Liver (tissue), 3 donors: Measurements from ENCODE around the gene CCDC187.

Source experiments
- EGR1 ChIP-seq, 2 donors: IDR thresholded peaks; 2 replicates each; pipeline ENCODE4 v1.6.1; 2016 to 2018; ENCODE audit warnings: antibody characterized with exemption in 2 of 2, low read depth in 2 of 2
- JUND ChIP-seq, 2 donors: IDR thresholded peaks; 2 replicates each; pipeline ENCODE4 v1.6.1; 2016; ENCODE audit warnings: antibody characterized with exemption in 2 of 2
- TAF1 ChIP-seq: conservative IDR thresholded peaks from 2 replicates; pipeline ENCODE4 v1.6.1; 2016; ENCODE audit warnings: antibody characterized with exemption, mild to moderate bottlenecking
- YY1 ChIP-seq: IDR thresholded peaks from 2 replicates; pipeline ENCODE4 v1.6.1; 2016; ENCODE audit warnings: antibody characterized with exemption, mild to moderate bottlenecking
- TF ChIP-seq, protein P1 (sequence below): fragments of 150-350 bp; IDR thresholded peaks from 2 replicates; pipeline ENCODE4 v1.5.1; 2017; ENCODE audit warnings: improper control_type of control experiment, low read depth, low read length; ENCODE audit not compliant: missing input control
- TF ChIP-seq, protein P2 (sequence below): IDR thresholded peaks from 2 replicates; pipeline ENCODE4 v1.6.1; 2016; ENCODE audit warnings: antibody characterized with exemption, mild to moderate bottlenecking
- donor health status: healthy.
- donor health status: healthy.

DNA sequence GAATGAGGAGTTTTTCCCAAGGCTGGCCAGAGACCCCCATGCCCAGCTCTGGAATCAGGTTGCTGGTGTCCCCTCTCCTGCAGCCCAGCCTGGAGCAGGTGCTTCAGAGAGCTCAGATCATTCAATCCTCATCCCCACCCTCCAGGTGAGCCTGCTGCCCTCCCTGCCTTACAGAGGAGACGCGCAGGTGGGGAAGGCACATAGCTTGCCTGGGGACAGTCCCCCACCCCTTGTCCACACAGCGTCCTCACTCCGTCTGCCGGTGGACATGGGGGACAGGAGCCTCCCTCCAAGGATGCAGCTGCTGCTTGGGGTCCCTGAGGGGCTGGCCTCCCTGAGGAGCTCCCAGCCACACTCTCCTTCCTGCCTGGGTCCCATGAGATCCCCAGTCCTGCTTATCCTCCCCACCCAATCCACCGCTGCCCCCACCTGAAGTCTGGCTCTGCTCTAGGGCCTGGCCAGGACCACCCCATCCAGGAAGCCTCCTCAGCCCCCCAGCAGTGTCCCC lies 41.2 kb downstream of the CCDC187 start:
- TF ChIP-seq EGR1 (IDR thresholded peaks at IDR 0.05; ENCODE audit: low read depth in 2 of 2) (no peak), JUND (IDR thresholded peaks at IDR 0.05) (no peak), TAF1 (no peak), YY1 (no peak)
- TF ChIP-seq, protein P1, sequence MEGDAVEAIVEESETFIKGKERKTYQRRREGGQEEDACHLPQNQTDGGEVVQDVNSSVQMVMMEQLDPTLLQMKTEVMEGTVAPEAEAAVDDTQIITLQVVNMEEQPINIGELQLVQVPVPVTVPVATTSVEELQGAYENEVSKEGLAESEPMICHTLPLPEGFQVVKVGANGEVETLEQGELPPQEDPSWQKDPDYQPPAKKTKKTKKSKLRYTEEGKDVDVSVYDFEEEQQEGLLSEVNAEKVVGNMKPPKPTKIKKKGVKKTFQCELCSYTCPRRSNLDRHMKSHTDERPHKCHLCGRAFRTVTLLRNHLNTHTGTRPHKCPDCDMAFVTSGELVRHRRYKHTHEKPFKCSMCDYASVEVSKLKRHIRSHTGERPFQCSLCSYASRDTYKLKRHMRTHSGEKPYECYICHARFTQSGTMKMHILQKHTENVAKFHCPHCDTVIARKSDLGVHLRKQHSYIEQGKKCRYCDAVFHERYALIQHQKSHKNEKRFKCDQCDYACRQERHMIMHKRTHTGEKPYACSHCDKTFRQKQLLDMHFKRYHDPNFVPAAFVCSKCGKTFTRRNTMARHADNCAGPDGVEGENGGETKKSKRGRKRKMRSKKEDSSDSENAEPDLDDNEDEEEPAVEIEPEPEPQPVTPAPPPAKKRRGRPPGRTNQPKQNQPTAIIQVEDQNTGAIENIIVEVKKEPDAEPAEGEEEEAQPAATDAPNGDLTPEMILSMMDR, result no peak
- TF ChIP-seq, protein P2, sequence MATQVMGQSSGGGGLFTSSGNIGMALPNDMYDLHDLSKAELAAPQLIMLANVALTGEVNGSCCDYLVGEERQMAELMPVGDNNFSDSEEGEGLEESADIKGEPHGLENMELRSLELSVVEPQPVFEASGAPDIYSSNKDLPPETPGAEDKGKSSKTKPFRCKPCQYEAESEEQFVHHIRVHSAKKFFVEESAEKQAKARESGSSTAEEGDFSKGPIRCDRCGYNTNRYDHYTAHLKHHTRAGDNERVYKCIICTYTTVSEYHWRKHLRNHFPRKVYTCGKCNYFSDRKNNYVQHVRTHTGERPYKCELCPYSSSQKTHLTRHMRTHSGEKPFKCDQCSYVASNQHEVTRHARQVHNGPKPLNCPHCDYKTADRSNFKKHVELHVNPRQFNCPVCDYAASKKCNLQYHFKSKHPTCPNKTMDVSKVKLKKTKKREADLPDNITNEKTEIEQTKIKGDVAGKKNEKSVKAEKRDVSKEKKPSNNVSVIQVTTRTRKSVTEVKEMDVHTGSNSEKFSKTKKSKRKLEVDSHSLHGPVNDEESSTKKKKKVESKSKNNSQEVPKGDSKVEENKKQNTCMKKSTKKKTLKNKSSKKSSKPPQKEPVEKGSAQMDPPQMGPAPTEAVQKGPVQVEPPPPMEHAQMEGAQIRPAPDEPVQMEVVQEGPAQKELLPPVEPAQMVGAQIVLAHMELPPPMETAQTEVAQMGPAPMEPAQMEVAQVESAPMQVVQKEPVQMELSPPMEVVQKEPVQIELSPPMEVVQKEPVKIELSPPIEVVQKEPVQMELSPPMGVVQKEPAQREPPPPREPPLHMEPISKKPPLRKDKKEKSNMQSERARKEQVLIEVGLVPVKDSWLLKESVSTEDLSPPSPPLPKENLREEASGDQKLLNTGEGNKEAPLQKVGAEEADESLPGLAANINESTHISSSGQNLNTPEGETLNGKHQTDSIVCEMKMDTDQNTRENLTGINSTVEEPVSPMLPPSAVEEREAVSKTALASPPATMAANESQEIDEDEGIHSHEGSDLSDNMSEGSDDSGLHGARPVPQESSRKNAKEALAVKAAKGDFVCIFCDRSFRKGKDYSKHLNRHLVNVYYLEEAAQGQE, result no peak
